Endothelial cell of umbilical vein (primary cell): ENCODE results near the gene SLC46A1. TPM values are rescaled to one million over a fixed set of nuclear protein-coding genes. Genes with fewer than 3 reads are reported as not detected.

Experiments
- BruUV-seq: library from RNA; stranded (reverse); fragments of 400-500 nt; replicated peaks from 2 replicates; lab custom pipeline; 2021; lab: Mats Ljungman, UMichigan
- CTCF ChIA-PET: fragments of 300-600, 350-600 bp; sonication (Branson Sonifier 250); formaldehyde crosslinking; loops from one replicate; lab custom pipeline; 2021; ENCODE audit warnings: antibody characterized with exemption, inconsistent platforms; lab: Charles Lee
- POLR2A ChIA-PET: fragments of 300-600, 350-600 bp; sonication (Branson Sonifier 250); formaldehyde crosslinking; loops from one replicate; lab custom pipeline; 2021; ENCODE audit warnings: antibody characterized with exemption, inconsistent platforms; lab: Charles Lee
- DNase-seq: peaks from one replicate; pipeline ENCODE4 v3.0.0-alpha.2; 2011; ENCODE audit warnings: low read depth, low spot score
- FAIRE-seq: peaks from 2 replicates; lab custom pipeline; 2011; peaks lifted over from hg19 to GRCh38; lab: Jason Lieb, UNC
- H2AFZ ChIP-seq: 2 replicates; pipeline ENCODE4 v1.6.0; 2012; ENCODE audit warnings: low read depth, low read length, control low read depth, inconsistent platforms
- H3K27ac ChIP-seq: 2 replicates; pipeline ENCODE4 v1.5.1; 2011; ENCODE audit warnings: low read depth, mild to moderate bottlenecking, control low read depth, low read length, moderate library complexity; ENCODE audit not compliant: insufficient read depth
- H3K27me3 ChIP-seq, 2 experiments: 2 replicates each; pipeline versions ENCODE4 v1.6.0 to v1.6.1; 2011; ENCODE audit warnings: low read length in 2 of 2, mixed read lengths in 1 of 2; ENCODE audit not compliant: control insufficient read depth in 2 of 2, insufficient read depth in 2 of 2
- H3K36me3 ChIP-seq, 2 experiments: 2 replicates in 1 of 2; 3 replicates in 1 of 2; pipeline ENCODE4 v1.5.1; 2011; ENCODE audit warnings: low read length in 2 of 2, mild to moderate bottlenecking in 1 of 2, moderate library complexity in 1 of 2; ENCODE audit not compliant: control insufficient read depth in 2 of 2, insufficient read depth in 2 of 2; ENCODE audit errors: extremely low read depth in 1 of 2
- H3K4me1 ChIP-seq: 3 replicates; pipeline ENCODE4 v1.5.1; 2011; ENCODE audit warnings: mild to moderate bottlenecking, low read length; ENCODE audit not compliant: control insufficient read depth, insufficient read depth; ENCODE audit errors: extremely low read depth
- H3K4me2 ChIP-seq: 2 replicates; pipeline ENCODE4 v1.6.1; 2011; ENCODE audit warnings: low read length, control low read depth, mixed read lengths; ENCODE audit not compliant: insufficient read depth
- H3K4me3 ChIP-seq, 3 experiments: fragments of 200-600 bp in 1 of 3; sonication (generic), shearing (Covaris generic) in 1 of 3; replicated peaks in 1 of 3; 2 replicates each; pipeline ENCODE4 v1.5.1; 2011 to 2016; ENCODE audit warnings: control low read depth in 3 of 3, low read length in 3 of 3, mild to moderate bottlenecking in 2 of 3, inconsistent platforms in 1 of 3, low read depth in 1 of 3, moderate library complexity in 1 of 3; ENCODE audit not compliant: insufficient read depth in 1 of 3
- H3K79me2 ChIP-seq: 2 replicates; pipeline ENCODE4 v1.6.0; 2012; ENCODE audit warnings: low read length, inconsistent platforms; ENCODE audit not compliant: control insufficient read depth, insufficient read depth
- H3K9ac ChIP-seq: replicated peaks from 2 replicates; pipeline ENCODE3; 2011; ENCODE audit warnings: low read length, control low read depth; ENCODE audit not compliant: insufficient read depth; ENCODE audit errors: extremely low read depth
- H3K9me1 ChIP-seq: replicated peaks from 3 replicates; pipeline ENCODE4 v1.6.0; 2011; ENCODE audit warnings: mild to moderate bottlenecking, low read length; ENCODE audit not compliant: control insufficient read depth, insufficient read depth; ENCODE audit errors: extremely low read depth
- H3K9me3 ChIP-seq: replicated peaks from 2 replicates; pipeline ENCODE4 v1.5.1; 2012; ENCODE audit warnings: low read length, inconsistent platforms; ENCODE audit not compliant: control insufficient read depth, insufficient read depth
- H4K20me1 ChIP-seq: replicated peaks from 2 replicates; pipeline ENCODE3; 2011; ENCODE audit warnings: mild to moderate bottlenecking, low read length; ENCODE audit not compliant: control insufficient read depth, insufficient read depth; ENCODE audit errors: extremely low read depth
- CTCF ChIP-seq, 2 donors: IDR thresholded peaks; 1 replicate in 1 of 2; 2 replicates in 1 of 2; pipeline ENCODE4 v1.5.1; 2011; ENCODE audit warnings: low read length in 2 of 2, mild to moderate bottlenecking in 2 of 2, moderate library complexity in 2 of 2, control low read depth in 1 of 2, inconsistent platforms in 1 of 2, low read depth in 1 of 2; ENCODE audit not compliant: insufficient read depth in 1 of 2; ENCODE audit errors: extremely low read depth in 1 of 2
- MAX ChIP-seq: IDR thresholded peaks from 2 replicates; pipeline ENCODE4 v1.6.1; 2011; ENCODE audit not compliant: insufficient read depth, insufficient read length
- MYC ChIP-seq: IDR thresholded peaks from one replicate; pipeline ENCODE4 v1.6.1; 2011; ENCODE audit warnings: mild to moderate bottlenecking, low read depth, low read length
- POLR2AphosphoS5 ChIP-seq: IDR thresholded peaks from 2 replicates; pipeline ENCODE4 v1.6.1; 2012; ENCODE audit warnings: low read depth, mild to moderate bottlenecking, control low read depth, low read length, moderate library complexity; ENCODE audit not compliant: insufficient read depth
- dilution Hi-C: fragments of 300-500 bp; cut with MboI; formaldehyde crosslinking; loops from one replicate; pipeline ENCODE4 v1.15.0; 2019; ENCODE audit warnings: low sequenced_read_pairs; ENCODE audit not compliant: extremely low pct_ligation_motif_present
- intact Hi-C: fragments of 100-400 bp; cut with micrococcal nuclease; formaldehyde crosslinking; loops from one replicate; pipeline ENCODE4 v1.10.0; 2022
- polyA plus RNA-seq, 4 experiments: library from polyadenylated mRNA; depleted of rRNA in 3 of 4; stranded (reverse) in 3 of 4; unstranded in 1 of 4; fragments of >200 nt; gene quantifications; 2 replicates each; pipeline versions ENCODE4 v1.2.1 to v1.2.3, GENCODE V29; 2011 to 2012; ENCODE audit warnings: missing spikeins in 1 of 4
- total RNA-seq: library from RNA; stranded (reverse); gene quantifications from 2 replicates; pipeline ENCODE4 v1.2.3, GENCODE V29; 2021

Gene SLC46A1
- total and polyA plus RNA-seq, 2 donors (not counting 3 experiments of a cell fraction or from before 2014, with no cell fraction given), result 2.6 to 4.1 TPM

GRCh38 chr17:28368915-28369683, 36.9 kb downstream of the SLC46A1 start:
- dilution Hi-C loops, result no loop called here
- ChIA-PET CTCF (interaction anchor here (0.7 to 6.7 kb wide), 4 partner anchors 11 to 117 kb away, joined by 3 to 36 read pairs (median 3); partner anchors contain the start of genes POLDIP2 and TNFAIP1), POLR2A (no interaction called here)

More at GRCh38 chr17:28368915-28369683, 36.9 kb downstream of the SLC46A1 start:
- DNase-seq, result no peak
- Histone ChIP-seq H3K4me1 (peaks cover 13% of the 10 kb centered on the region), H3K9ac (no peak overlapping the region), H3K9me1 (no peaks in the 10 kb centered on the region), H3K4me3 (no peak overlapping the region), H3K27me3 (no peaks in the 10 kb centered on the region), H2AFZ (no peak overlapping the region), H3K9me3 (no peaks in the 10 kb centered on the region), H3K36me3 (peaks cover 0 to 4% of the 10 kb centered on the region in 2 experiments), H3K79me2 (no peaks in the 10 kb centered on the region), H3K4me2 (no peak overlapping the region), H4K20me1 (no peaks in the 10 kb centered on the region), H3K27ac (no peak overlapping the region)
- no TSS peak for BruUV-seq
- intact Hi-C loops, result no loop called here
- FAIRE-seq, result no peak
- TF ChIP-seq CTCF (IDR thresholded peaks at IDR 0.05; ENCODE audit: extremely low read depth in 1 of 2, insufficient read depth in 1 of 2, low read depth in 1 of 2, low read length in 2 of 2) (no peak), POLR2AphosphoS5 (no peak), MAX (no peak), MYC (no peak)
